ENCODE data around the gene KCNN2. TPM values are rescaled to one million over a fixed set of nuclear protein-coding genes. Genes with fewer than 3 reads are reported as not detected.
A peak's percentile ranks its signal among the peaks of the same experiment; 100 is the strongest.

KCNN2 gene
- total RNA-seq, 3 donors from 2014 or later, result 0.16 to 0.33 TPM; not detected in 1

DNA sequence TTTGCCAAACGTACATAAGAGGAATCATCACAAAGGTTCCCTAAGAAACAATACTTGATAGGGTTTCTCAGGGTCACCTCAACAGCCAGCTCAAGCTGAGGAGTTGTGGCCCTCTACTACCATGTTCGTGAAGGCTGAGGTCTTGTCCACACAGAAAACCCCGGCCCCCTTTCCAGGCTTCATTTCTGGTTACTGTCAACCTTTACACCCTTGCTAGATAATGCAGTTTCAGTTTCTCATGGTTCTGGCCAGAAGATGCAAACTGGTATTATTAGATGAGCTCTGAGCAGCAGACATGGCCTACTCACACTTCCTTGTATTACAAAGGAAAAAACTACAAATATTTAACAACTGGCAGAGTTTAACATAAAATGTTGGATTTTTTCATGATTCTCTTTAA is 22.8 kb upstream of the KCNN2 start:
- H3K36me3 ChIP-seq, result no peaks in the 10 kb centered on the region
- TF ChIP-seq, protein P1, sequence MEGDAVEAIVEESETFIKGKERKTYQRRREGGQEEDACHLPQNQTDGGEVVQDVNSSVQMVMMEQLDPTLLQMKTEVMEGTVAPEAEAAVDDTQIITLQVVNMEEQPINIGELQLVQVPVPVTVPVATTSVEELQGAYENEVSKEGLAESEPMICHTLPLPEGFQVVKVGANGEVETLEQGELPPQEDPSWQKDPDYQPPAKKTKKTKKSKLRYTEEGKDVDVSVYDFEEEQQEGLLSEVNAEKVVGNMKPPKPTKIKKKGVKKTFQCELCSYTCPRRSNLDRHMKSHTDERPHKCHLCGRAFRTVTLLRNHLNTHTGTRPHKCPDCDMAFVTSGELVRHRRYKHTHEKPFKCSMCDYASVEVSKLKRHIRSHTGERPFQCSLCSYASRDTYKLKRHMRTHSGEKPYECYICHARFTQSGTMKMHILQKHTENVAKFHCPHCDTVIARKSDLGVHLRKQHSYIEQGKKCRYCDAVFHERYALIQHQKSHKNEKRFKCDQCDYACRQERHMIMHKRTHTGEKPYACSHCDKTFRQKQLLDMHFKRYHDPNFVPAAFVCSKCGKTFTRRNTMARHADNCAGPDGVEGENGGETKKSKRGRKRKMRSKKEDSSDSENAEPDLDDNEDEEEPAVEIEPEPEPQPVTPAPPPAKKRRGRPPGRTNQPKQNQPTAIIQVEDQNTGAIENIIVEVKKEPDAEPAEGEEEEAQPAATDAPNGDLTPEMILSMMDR (IDR thresholded peaks at IDR 0.05), result no peak
- TF ChIP-seq POLR2A (IDR thresholded peaks at IDR 0.05), result no peak
- no peak for TF ChIP-seq POLR2AphosphoS5 (IDR thresholded peaks at IDR 0.05)

DNA sequence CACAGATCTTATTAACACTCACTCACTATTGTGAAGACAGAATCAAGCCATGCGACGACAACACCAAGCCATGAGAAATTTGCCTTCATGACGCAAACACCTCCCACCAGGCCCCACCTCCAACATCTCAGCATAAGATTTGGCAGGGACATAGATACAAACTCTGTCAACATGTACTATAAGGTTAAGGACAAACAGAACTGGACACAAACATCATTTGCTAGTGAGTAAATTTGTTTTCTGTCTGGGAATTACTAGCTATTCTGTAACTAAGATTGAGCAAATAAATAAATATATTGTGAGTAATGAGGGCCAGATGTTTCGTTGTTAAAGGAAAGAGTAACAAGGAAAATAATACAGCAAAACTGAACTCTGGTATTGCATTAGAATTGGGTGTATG is 15.7 kb upstream of the KCNN2 start:
- Histone ChIP-seq H3K36me3 (no peaks in the 10 kb centered on the region), H3K4me3 (no peak overlapping the region), H3K27me3 (no peaks in the 10 kb centered on the region), H3K27ac (no peak overlapping the region), H3K4me1 (no peaks in the 10 kb centered on the region), H3K9me3 (no peaks in the 10 kb centered on the region)
- intact Hi-C loops (cut with DNase I; ENCODE audit: low total_unique reads), result loop anchor here (5.0 kb wide), 1 partner anchor 241 kb away; no protein-coding TSS in a partner anchor
- TF ChIP-seq, protein P1 (IDR thresholded peaks at IDR 0.05), result no peak
- no peak for TF ChIP-seq POLR2A (IDR thresholded peaks at IDR 0.05)
- no peak for TF ChIP-seq POLR2AphosphoS5 (IDR thresholded peaks at IDR 0.05)
- DNase-seq (ENCODE audit: low spot score in 2 of 2), result no peak

More for the DNA sequence above, 22.8 kb upstream of the KCNN2 start:
- no peak for DNase-seq (ENCODE audit: low spot score in 2 of 2)
- Histone ChIP-seq H3K4me1 (no peaks in the 10 kb centered on the region), H3K27me3 (no peaks in the 10 kb centered on the region), H3K27ac (no peak overlapping the region), H3K9me3 (peaks cover 0 to 12% of the 10 kb centered on the region in 2 donors), H3K4me3 (no peak overlapping the region)
- intact Hi-C loops (cut with DNase I; ENCODE audit: low total_unique reads), result no loop called here

DNA sequence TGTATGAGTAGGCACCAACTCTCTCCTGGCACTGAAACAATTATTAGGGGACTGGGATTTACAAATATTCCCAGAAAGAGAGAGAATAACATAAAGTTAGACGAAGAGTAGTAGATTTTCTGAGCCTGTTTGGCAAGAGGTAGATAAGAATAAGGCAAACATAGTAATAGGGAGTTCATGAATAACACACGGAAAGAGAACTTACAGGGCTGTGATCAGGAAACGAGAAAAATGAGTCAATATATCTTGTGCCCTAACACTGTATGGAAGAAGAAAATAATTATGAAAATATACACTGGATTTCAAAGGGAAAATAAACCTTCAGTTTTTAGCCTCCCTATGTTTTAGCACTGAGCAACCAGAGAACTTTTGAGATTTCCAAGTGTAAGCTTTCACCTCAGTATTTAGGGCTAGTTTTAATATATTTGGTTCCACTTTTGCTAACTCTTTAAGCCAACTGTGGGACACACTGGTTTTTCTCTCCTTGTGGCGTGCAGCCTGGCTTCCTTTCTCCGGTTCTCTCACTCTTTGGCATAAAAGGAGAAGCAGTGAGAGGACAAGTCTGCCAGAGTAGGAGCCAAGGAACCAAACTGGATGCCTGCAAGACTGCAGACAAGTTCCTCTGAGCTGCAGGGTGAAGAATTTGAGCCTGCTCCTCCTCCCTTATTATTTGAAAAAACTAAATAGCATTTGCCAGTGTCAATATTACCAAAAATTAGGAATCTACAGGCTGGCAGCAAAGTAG is 6.6 kb upstream of the KCNN2 start:
- DNase-seq (ENCODE audit: low spot score in 2 of 2), result no peak
- peaks cover 0 to 13% of the 10 kb centered on the region in 2 donors for H3K27me3 ChIP-seq
- H3K9me3 ChIP-seq, result no peaks in the 10 kb centered on the region
- H3K27ac ChIP-seq, result no peak overlapping the region
- no peak overlapping the region for H3K4me3 ChIP-seq
- no peaks in the 10 kb centered on the region for H3K4me1 ChIP-seq
- no peaks in the 10 kb centered on the region for H3K36me3 ChIP-seq
- TF ChIP-seq, protein P1 (IDR thresholded peaks at IDR 0.05), result no peak
- TF ChIP-seq POLR2A (IDR thresholded peaks at IDR 0.05) (no peak), POLR2AphosphoS5 (IDR thresholded peaks at IDR 0.05) (no peak)
- intact Hi-C loops (cut with DNase I; ENCODE audit: low total_unique reads), result no loop called here

DNA sequence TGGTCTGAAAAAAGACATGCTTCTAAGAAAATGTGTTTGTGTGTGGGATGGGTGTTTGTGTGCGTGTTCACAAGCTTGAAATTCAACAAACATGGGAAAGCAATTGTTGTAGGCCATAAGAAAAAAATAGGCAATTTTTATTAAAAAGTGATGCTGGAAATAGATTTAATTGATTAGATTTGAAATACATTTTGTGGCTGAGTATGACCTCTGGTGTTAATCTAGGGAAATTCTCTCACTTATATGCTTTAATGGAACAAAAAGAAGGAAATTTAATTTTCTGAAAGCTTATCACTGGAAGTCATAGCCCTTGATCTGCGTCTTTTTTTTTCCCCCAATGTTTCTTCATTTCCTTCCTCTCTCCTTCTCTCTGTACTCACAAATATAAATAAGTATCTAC is 3.5 kb upstream of the KCNN2 start:
- intact Hi-C loops (cut with DNase I; ENCODE audit: low total_unique reads), result no loop called here
- Histone ChIP-seq H3K36me3 (no peaks in the 10 kb centered on the region), H3K27ac (no peak overlapping the region), H3K27me3 (peaks cover 0 to 43% of the 10 kb centered on the region in 2 donors), H3K4me3 (no peak overlapping the region), H3K4me1 (peaks cover 0 to 8% of the 10 kb centered on the region in 2 donors), H3K9me3 (no peaks in the 10 kb centered on the region)
- DNase-seq (ENCODE audit: low spot score in 2 of 2), result no peak
- TF ChIP-seq, protein P1 (IDR thresholded peaks at IDR 0.05), result no peak
- TF ChIP-seq POLR2A (IDR thresholded peaks at IDR 0.05) (no peak), POLR2AphosphoS5 (IDR thresholded peaks at IDR 0.05) (no peak)

DNA sequence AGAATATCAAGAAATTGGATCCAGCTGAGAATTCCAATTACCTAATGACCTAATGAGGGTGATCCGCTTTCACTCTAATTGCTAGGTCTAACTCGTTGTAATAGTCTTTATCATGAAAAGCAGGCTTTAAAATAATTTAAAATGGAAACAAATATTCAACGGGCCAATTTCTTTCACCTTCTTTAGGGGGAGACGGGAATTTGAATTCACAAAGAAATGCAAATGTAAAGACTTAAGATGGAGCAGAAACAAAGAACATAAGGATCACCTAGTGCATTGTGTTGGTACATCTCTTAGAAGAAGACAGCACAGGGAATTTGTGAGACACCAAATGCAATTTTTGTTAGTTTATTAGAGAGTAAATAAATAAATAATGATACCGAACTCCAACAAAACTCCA is 1.5 kb upstream of the KCNN2 start:
- Histone ChIP-seq H3K36me3 (no peaks in the 10 kb centered on the region), H3K27me3 (peaks cover 0 to 58% of the 10 kb centered on the region in 2 donors), H3K27ac (no peak overlapping the region), H3K9me3 (no peaks in the 10 kb centered on the region), H3K4me3 (peak overlapping the region; percentile 50 to 70 (median 58)), H3K4me1 (peaks cover 0 to 8% of the 10 kb centered on the region in 2 donors)
- TF ChIP-seq POLR2AphosphoS5 (IDR thresholded peaks at IDR 0.05), result no peak
- TF ChIP-seq, protein P1 (IDR thresholded peaks at IDR 0.05), result no peak
- TF ChIP-seq POLR2A (IDR thresholded peaks at IDR 0.05), result no peak
- intact Hi-C loops (cut with DNase I; ENCODE audit: low total_unique reads), result no loop called here
- DNase-seq (ENCODE audit: low spot score in 2 of 2), result no peak

Measured in breast epithelium (tissue), 4 donors.